Nephron (organoid): Measurements from ENCODE around the gene MCUB.
"Not testable (repeated sequence)": the region's sequence is repeated elsewhere in the genome, so short reads cannot be mapped to it uniquely, and the experiment has no call there.

ENCODE experiments used
- H3K27ac Mint-ChIP-seq, 3 experiments: 2 replicates each; pipeline ENCODE4 v1.8.0; 2020; ENCODE audit warnings: mixed read lengths in 3 of 3, mild to moderate bottlenecking in 2 of 3, moderate library complexity in 1 of 3
- H3K27me3 Mint-ChIP-seq: 2 replicates; pipeline ENCODE4 v1.8.0; 2021; ENCODE audit warnings: low read depth, mild to moderate bottlenecking, moderate library complexity, mixed read lengths
- H3K36me3 Mint-ChIP-seq: 2 replicates; pipeline ENCODE4 v1.8.0; 2020; ENCODE audit warnings: low read depth, mixed read lengths
- H3K4me1 Mint-ChIP-seq: 2 replicates; pipeline ENCODE4 v1.8.0; 2020; ENCODE audit warnings: mixed read lengths
- H3K4me3 Mint-ChIP-seq, 3 experiments: 2 replicates each; pipeline ENCODE4 v1.8.0; 2020; ENCODE audit warnings: mild to moderate bottlenecking in 3 of 3, mixed read lengths in 3 of 3, moderate library complexity in 2 of 3
- H3K9me3 Mint-ChIP-seq: 2 replicates; pipeline ENCODE4 v1.8.0; 2020; ENCODE audit warnings: mixed read lengths
- CTCF ChIP-seq, 3 experiments: fragments of 200-600 bp; sonication (generic); IDR thresholded peaks; one replicate each; pipeline ENCODE4 v1.5.0; 2021; ENCODE audit warnings: antibody characterized with exemption in 3 of 3; ENCODE audit not compliant: unreplicated experiment in 3 of 3

Gene MCUB

GRCh38 chr4:109589119-109589518 lies 29.1 kb downstream of the MCUB start:
- Mint-ChIP-seq H3K27ac (peak overlapping the region in 1 of 3 experiments; percentile 6), H3K4me3 (no peak overlapping the region), H3K36me3 (no peaks in the 10 kb centered on the region), H3K4me1 (no peaks in the 10 kb centered on the region), H3K27me3 (no peaks in the 10 kb centered on the region), H3K9me3 (peaks cover 16% of the 10 kb centered on the region)
- no peak for TF ChIP-seq CTCF (IDR thresholded peaks at IDR 0.05; ENCODE audit: unreplicated experiment in 3 of 3)

- no peak for TF ChIP-seq CTCF (IDR thresholded peaks at IDR 0.05; ENCODE audit: unreplicated experiment in 3 of 3)
- Mint-ChIP-seq H3K9me3 (peaks cover 11% of the 10 kb centered on the region), H3K27me3 (no peaks in the 10 kb centered on the region), H3K36me3 (no peaks in the 10 kb centered on the region), H3K27ac (peak overlapping the region in 1 of 3 experiments; percentile 6), H3K4me3 (no peak overlapping the region), H3K4me1 (no peaks in the 10 kb centered on the region)
These were observed 29.6 kb downstream of the MCUB start for GRCh38 chr4:109589605-109590004.

- no peak overlapping the region for H3K4me3 Mint-ChIP-seq
- peaks cover 5% of the 10 kb centered on the region for H3K36me3 Mint-ChIP-seq
These were observed 30.9 kb downstream of the MCUB start for GRCh38 chr4:109590905-109591304.

GRCh38 chr4:109592367-109592766 lies 32.3 kb downstream of the MCUB start:
- Mint-ChIP-seq H3K4me1 (no peaks in the 10 kb centered on the region), H3K9me3 (no peaks in the 10 kb centered on the region), H3K27me3 (no peaks in the 10 kb centered on the region), H3K4me3 (no peak overlapping the region), H3K27ac (peak overlapping the region in 2 of 3 experiments; percentile 30 to 58), H3K36me3 (peaks cover 5% of the 10 kb centered on the region)
- no peak for TF ChIP-seq CTCF (IDR thresholded peaks at IDR 0.05; ENCODE audit: unreplicated experiment in 3 of 3)

More at GRCh38 chr4:109590905-109591304, 30.9 kb downstream of the MCUB start:
- Mint-ChIP-seq H3K9me3 (peaks cover 4% of the 10 kb centered on the region), H3K4me1 (no peaks in the 10 kb centered on the region), H3K27me3 (no peaks in the 10 kb centered on the region), H3K27ac (peak overlapping the region in 2 of 3 experiments; percentile 3 to 31)
- no peak for TF ChIP-seq CTCF (IDR thresholded peaks at IDR 0.05; ENCODE audit: unreplicated experiment in 3 of 3)

GRCh38 chr4:109595123-109595522 lies 35.1 kb downstream of the MCUB start:
- not testable (repeated sequence) for H3K4me3 Mint-ChIP-seq, H3K9me3 Mint-ChIP-seq, H3K27me3 Mint-ChIP-seq, H3K4me1 Mint-ChIP-seq, H3K27ac Mint-ChIP-seq, H3K36me3 Mint-ChIP-seq

- not testable (repeated sequence) for H3K27ac Mint-ChIP-seq, H3K4me1 Mint-ChIP-seq, H3K4me3 Mint-ChIP-seq, H3K27me3 Mint-ChIP-seq
- Mint-ChIP-seq H3K9me3 (peaks cover 11% of the 10 kb centered on the region), H3K36me3 (peaks cover 11% of the 10 kb centered on the region)
These were observed 36.5 kb downstream of the MCUB start for GRCh38 chr4:109596420-109597085.

GRCh38 chr4:109599046-109599652 lies 39.1 kb downstream of the MCUB start:
- H3K4me3 Mint-ChIP-seq, result no peak overlapping the region
- peaks cover 19% of the 10 kb centered on the region for H3K9me3 Mint-ChIP-seq
- H3K36me3 Mint-ChIP-seq, result peaks cover 11% of the 10 kb centered on the region
- H3K27me3 Mint-ChIP-seq, result no peaks in the 10 kb centered on the region
- TF ChIP-seq CTCF (IDR thresholded peaks at IDR 0.05; ENCODE audit: unreplicated experiment in 3 of 3), result no peak
- H3K4me1 Mint-ChIP-seq, result no peaks in the 10 kb centered on the region
- H3K27ac Mint-ChIP-seq, result no peak overlapping the region
